NOMO-1 (cell line): ENCODE data around the gene TPP1.

Experiments used
- DNase-seq, 2 experiments: peaks; one replicate each; lab custom pipeline; 2025; ENCODE audit not compliant: unreplicated experiment in 2 of 2; lab: John Stamatoyannopoulos, UW

Gene TPP1

GRCh38 chr11:6596239-6596877 lies 22.9 kb downstream of the TPP1 start:
- DNase-seq: no peak

DNA sequence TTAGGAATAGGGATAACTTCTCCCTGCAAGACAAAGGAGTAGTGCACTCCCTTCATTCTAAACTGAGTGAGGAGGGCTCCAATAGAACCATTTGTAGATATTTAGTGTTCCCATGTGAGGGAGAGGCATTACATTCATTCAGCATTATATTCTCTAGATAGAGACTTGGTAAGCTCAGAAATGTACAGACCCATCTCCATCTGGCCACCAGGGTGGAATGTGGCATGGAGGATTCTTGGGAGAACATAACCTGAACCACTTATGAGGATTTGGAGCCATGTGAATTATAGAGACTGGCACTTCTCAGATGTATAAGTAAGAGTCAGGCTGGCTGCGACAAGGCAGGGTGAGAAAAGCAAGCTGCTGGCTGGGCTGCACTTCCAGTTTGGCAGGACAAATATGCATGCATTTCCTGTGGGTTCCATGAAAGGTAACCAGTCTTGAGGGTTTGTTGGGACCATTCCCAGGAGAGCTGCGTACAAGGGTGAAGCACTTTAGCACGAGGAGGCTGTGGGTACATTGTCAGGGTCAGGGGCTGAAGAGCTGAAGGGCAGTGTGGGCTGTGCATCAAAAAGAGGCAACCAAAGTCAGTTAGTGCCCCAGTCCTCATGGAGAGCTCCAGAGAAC lies 25.0 kb downstream of the TPP1 start:
- no peak for DNase-seq

DNA sequence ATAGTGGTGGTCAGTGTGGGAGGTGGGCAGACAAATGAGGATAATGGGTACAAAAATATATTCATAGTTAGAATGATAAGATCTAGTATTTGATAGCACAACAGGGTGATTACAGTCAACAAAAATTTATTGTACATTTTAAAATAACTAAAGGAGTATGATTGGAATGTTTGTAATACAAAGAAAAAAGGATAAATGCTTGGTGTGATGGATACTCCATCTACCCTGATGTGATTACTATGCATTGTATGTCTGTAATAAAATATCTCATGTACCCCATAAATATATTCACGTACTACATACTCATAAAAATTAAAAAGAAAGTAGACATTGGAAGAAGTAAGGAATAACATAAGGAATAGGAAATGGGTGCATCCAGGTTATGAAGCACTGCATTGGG lies 31.2 kb downstream of the TPP1 start:
- no peak for DNase-seq

GRCh38 chr11:6587360-6587953 lies 31.8 kb downstream of the TPP1 start:
- no peak for DNase-seq

GRCh38 chr11:6586434-6587359 lies 32.5 kb downstream of the TPP1 start:
- DNase-seq: no peak

DNA sequence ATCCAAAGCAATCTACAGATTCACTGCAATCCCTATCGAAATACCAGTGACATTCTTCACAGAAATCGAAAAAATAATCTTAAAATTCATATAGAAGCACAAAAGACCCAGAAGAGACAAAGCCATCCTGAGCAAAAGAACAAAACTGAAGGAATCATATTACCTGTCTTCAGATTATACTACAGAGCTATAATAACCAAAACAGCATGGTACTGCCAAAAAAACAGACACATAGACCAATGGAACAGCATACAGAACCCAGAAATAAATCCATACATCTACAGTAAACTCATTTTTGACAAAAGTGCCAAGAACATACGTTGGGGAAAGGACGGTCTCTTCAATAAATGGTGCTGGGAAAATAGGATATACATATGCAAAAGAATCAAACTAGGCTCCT lies 34.7 kb downstream of the TPP1 start:
- DNase-seq: no peak

GRCh38 chr11:6583584-6583983 lies 35.6 kb downstream of the TPP1 start:
- DNase-seq: no peak

- no peak for DNase-seq
These were observed 39.5 kb downstream of the TPP1 start for GRCh38 chr11:6579681-6580080.

GRCh38 chr11:6578134-6578533 lies 41.1 kb downstream of the TPP1 start:
- DNase-seq: no peak

DNA sequence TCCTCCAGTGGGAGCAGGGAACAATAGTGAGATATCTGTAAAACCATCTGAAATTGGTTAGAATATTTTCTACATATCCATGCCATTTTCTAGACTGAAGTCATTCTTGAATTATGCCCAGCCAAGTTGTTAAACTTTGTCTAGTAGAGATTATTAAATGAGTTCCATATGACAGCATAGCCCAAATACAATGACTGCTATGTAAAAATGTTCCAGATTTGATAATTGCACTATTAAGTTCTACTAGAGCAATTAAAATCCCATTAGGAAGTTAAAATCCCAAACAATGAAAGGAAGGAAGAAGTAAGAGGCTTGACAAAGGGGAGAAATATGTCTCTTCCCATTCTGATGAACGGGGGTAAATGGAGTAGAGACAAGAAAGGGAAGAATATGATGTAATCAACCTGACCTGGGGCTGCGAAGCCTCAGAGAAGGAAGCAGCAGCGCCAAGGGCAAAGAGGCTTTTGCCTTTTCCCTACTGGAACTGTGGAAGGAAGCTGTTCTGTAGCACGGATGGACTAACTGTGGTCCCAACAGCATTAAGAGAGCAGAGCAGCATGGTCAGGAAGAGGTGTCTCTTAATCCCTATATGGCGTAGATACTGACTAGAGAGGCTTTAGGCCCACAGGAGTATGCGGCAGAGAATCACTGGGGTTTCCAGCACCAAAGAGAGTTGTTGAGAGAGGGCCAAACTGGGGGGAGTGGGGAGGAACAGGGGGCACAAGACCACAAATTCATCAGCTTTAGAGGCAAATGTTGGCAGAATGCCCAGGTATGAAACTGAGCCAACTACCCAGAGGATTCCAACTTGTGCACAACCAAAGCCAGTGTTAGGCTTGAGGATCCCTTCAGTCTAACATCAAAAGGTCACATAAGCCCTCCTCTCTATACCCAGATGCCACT lies 42.5 kb downstream of the TPP1 start:
- no peak for DNase-seq

DNA sequence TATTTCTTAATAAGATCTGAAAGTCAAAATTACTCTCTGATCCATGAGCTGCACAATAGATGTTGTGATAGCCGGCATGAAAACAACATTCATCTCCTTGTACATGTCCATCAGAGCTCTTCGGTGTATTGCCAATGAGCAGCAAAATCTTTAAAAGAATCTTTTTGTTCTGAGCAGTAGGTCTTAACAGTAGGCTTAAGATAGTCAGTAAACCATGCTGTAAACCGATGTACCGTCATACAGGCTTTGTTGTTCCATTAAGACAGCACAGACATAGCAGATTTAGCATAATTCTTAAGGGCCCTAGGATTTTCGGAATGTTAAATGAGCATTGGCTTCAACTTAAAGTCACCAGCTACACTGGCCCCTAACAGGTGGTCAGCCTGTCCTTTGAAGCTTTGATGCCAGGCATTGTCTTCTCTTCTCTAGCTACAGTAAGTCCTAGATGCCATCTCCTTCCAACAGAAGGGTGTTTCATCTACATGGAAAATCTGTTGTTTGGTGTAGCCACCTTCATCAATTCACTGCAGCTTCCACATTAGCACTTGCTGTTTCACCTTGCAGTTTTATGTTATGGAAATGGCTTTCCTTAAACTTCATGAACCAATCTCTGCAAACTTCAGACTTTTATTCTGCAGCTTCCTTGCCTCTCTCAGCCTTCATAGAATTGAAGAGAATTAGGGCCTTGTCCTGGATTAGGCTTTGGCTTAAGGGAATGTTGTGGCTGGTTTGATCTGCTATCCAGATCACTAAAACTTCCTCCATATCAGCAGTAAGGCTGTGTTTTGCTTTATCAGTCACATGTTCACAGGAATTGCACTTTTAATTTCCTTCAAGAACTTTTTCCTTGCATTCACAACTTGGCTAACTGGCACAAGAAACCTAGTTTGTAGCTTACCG lies 44.2 kb downstream of the TPP1 start:
- no peak for DNase-seq

GRCh38 chr11:6572215-6572614 lies 47.0 kb downstream of the TPP1 start:
- DNase-seq: no peak

DNA sequence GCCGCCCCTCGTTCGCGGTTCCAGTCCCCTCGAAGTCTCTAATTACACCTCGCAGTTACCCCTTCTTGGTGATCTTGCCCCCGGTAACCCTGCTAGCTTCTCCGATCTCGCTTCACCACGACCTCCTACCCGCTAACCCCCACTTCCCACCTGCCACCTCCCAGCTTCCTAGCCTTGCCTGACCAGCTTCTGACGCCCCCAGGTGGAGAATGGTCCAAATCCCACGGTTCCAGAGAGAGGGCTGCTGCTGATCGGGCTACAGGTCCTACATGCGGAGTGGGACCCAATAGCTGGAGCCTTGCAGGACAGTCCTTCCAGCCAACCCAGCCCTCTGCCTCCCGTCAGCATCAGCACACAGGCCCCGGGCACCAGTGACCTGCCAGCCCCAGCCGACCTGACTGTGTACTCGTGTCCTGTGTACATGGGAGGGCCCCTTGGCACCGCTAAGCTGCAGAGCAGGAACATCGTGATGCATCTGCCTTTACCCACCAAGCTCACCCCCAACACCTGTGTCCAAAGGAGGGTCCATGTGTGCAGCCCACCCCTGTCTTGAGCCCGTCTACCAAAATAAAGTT lies 47.7 kb downstream of the TPP1 start:
- no peak for DNase-seq

GRCh38 chr11:6570691-6571427 lies 48.4 kb downstream of the TPP1 start:
- DNase-seq: no peak

GRCh38 chr11:6569706-6570105 lies 49.5 kb downstream of the TPP1 start:
- no peak for DNase-seq

- DNase-seq: no peak
These were observed 50.9 kb downstream of the TPP1 start for GRCh38 chr11:6568191-6568918.

DNA sequence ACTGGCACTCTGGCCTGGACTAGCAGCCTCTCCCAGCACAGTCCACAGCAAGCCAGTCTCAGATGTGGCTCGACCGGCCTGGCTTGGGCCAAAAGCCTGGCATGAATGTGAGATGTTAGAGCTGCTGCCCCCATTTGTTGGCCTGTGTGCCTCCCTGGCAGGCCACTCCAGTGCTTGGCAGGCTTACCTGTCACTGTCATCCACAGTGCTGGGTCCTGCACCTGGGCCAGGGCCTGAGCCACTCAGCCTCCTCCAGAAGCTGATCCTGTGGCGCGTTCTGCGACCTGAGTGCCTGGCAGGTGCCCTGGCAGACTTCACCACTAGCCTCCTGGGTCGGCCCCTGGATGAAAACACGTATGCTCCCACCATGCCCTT lies 51.9 kb downstream of the TPP1 start:
- DNase-seq: no peak
